Kidney epithelial cell (primary cell): ENCODE results near the gene PPP1CC. TPM values are rescaled to one million over a fixed set of nuclear protein-coding genes. Genes with fewer than 3 reads are reported as not detected.
"Not testable (repeated sequence)": the region's sequence is repeated elsewhere in the genome, so short reads cannot be mapped to it uniquely, and the experiment has no call there.

ENCODE experiments used
- DNase-seq: peaks from one replicate; pipeline ENCODE4 v3.0.0-alpha.2; 2010; ENCODE audit warnings: low read depth
- H3K27me3 ChIP-seq: 2 replicates; pipeline ENCODE4 v1.6.0; 2011; ENCODE audit warnings: low read length; ENCODE audit not compliant: control insufficient read depth, insufficient read depth
- H3K36me3 ChIP-seq: 2 replicates; pipeline ENCODE4 v1.5.1; 2011; ENCODE audit warnings: low read length; ENCODE audit not compliant: control insufficient read depth, insufficient read depth
- H3K4me3 ChIP-seq: 2 replicates; pipeline ENCODE4 v1.5.1; 2011; ENCODE audit warnings: low read depth, mild to moderate bottlenecking, control low read depth, low read length
- total RNA-seq: library from RNA; depleted of rRNA; stranded (reverse); fragments of >200 nt; gene quantifications from 2 replicates; pipeline ENCODE4 v1.2.3, GENCODE V29; 2015
- TF ChIP-seq, protein P1 (sequence below): IDR thresholded peaks from 2 replicates; pipeline ENCODE4 v1.5.1; 2011; ENCODE audit warnings: mild to moderate bottlenecking, moderate library complexity, low read length, control low read depth, inconsistent platforms; ENCODE audit not compliant: insufficient read depth, poor library complexity, severe bottlenecking

The PPP1CC gene
- total RNA-seq, 1 donor from 2014 or later = 93.1 TPM

DNA sequence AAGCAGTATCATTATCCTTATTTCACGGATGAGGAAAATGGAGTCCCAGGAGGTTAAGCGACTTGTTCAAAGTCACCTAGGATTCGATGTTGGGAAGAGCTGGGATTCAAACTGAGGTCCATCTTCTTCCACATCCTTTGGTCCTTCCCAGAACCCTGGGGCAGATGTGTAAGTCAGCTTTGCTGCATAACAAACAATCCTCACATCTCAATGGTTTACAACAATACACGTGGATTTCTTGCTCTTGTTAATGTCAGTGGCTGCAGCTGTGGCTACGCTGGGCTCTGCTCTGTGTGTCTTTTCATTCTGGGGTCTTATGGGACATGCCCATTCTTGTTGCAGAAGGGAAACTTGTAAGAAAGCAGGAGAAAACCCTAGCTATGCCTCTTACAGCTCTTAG lies 26.3 kb upstream of the PPP1CC start:
- no peak overlapping the region for H3K4me3 ChIP-seq
- no peaks in the 10 kb centered on the region for H3K27me3 ChIP-seq

DNA sequence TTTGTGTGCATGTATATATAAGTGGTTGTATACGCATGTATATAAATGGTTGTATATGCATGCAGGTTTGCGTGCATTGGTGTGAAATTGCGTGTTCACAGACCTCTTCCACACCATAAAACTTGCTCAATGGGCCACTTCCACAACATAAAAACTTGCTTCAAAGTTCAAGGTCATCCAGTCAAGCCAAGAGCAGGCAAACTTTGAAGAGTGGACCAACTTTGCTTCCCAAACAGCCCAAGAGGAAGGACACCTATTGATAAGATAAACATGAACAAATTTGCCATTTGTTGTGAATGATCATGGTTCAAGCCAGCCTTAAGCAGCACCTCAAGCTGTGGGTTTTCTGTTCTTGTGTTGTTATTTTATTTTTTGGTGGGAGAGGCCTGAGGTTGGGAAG lies 25.2 kb upstream of the PPP1CC start:
- H3K36me3 ChIP-seq = no peaks in the 10 kb centered on the region
- TF ChIP-seq, protein P1, sequence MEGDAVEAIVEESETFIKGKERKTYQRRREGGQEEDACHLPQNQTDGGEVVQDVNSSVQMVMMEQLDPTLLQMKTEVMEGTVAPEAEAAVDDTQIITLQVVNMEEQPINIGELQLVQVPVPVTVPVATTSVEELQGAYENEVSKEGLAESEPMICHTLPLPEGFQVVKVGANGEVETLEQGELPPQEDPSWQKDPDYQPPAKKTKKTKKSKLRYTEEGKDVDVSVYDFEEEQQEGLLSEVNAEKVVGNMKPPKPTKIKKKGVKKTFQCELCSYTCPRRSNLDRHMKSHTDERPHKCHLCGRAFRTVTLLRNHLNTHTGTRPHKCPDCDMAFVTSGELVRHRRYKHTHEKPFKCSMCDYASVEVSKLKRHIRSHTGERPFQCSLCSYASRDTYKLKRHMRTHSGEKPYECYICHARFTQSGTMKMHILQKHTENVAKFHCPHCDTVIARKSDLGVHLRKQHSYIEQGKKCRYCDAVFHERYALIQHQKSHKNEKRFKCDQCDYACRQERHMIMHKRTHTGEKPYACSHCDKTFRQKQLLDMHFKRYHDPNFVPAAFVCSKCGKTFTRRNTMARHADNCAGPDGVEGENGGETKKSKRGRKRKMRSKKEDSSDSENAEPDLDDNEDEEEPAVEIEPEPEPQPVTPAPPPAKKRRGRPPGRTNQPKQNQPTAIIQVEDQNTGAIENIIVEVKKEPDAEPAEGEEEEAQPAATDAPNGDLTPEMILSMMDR = no peak
- no peak for DNase-seq
- no peaks in the 10 kb centered on the region for H3K27me3 ChIP-seq
- no peak overlapping the region for H3K4me3 ChIP-seq

More for the DNA sequence above, 26.3 kb upstream of the PPP1CC start:
- TF ChIP-seq, protein P1 = no peak
- DNase-seq = no peak
- no peaks in the 10 kb centered on the region for H3K36me3 ChIP-seq

DNA sequence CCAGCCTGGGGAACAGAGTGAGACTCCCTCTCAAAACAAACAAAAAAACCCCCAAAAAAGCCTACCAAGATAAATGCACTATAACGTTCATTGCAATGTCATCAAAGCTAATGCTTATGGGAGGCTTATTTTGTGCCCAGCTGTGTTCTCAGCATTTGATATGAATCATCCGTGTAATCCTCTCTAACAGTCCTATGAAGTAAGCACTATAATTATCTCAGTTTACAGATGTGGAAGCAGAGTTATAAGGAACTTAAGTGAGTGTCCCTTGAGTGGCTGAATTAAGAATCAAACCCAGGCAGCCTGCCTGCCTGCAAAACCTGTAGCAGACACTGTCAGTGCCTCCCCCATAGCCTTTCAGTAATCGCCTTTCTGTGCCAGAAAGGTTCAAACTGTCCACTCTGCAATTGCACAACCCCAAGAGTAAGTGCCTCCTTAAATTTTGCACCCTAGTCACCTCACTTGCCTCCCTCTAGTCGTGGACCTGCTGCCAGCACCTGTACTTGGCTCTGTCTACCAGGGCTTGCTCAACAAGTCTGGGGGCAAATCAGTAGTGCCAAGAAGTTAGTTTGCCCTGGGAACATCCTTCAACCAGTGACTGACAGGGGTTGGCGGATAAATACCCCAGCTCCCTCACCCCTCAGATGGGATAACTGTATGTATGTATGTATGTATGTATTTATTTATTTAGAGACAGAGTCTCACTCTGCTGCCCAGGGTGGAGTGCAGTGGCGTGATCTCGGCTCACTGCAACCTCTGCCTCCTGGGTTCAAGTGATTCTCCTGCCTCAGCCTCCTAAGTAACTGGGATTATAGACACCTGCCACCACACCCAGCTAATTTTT lies 23.8 kb upstream of the PPP1CC start:
- no peaks in the 10 kb centered on the region for H3K36me3 ChIP-seq
- TF ChIP-seq, protein P1 = no peak
- no peak for DNase-seq
- no peak overlapping the region for H3K4me3 ChIP-seq
- no peaks in the 10 kb centered on the region for H3K27me3 ChIP-seq

DNA sequence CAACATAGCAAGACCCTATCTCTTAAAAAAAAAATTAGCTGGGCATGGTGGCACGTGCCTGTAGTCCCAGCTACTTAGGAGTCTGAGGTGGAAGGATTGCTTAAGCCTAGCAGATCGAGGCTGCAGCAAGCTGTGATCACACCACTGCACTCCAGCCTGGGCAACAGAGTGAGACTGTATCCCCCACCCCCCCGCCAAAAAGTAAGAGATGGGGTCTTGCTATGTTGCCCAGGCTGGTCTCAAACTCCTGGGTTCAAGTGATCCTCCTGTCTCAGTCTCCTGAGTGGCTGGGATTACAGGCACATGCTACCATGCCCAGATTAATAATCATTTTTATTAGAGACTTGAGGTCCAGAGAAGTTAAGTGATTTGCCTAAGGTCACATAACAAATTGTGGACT lies 22.9 kb upstream of the PPP1CC start:
- not testable (repeated sequence) for H3K27me3 ChIP-seq, H3K36me3 ChIP-seq, H3K4me3 ChIP-seq, DNase-seq

DNA sequence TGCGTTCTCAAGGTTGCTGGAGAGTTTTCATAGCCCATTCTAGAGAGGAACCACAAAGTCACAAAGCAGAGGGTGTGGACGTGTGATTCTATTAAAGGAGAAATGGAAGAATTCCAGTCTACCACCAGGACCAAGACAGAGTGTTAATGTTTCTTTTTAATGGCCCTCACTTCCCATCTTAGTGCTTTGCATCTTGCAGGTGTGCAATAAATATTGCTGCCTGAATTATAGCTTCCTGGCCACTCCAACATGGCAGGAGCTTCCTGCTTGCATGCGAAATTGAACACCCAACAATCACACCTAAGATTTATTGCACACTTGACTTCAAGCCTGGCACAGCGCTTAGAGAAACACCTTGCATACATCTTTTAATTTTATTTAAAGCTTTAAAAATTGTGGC lies 22.4 kb upstream of the PPP1CC start:
- no peaks in the 10 kb centered on the region for H3K27me3 ChIP-seq
- H3K36me3 ChIP-seq = no peaks in the 10 kb centered on the region
- TF ChIP-seq, protein P1 = no peak
- no peak for DNase-seq
- no peak overlapping the region for H3K4me3 ChIP-seq

DNA sequence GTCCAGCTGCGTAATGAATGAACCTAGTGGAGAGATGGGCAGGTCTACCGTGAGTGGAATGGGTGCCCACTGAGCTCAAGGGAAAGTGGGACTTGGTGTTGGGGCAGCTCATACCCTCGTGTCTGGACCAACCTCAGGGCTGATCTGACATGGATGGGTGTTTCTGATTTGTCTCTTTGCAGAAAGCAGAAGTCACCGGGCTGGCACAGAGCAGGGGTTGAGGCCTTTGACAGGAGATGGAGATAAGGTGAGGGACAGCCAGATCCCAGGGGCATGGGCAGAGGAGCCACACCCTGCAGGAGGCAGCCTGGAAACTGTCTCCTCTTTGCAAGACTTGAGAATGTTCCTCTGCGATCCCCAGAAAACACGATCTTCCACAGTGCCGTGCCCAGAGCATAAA lies 20.9 kb upstream of the PPP1CC start:
- Histone ChIP-seq H3K36me3 (no peaks in the 10 kb centered on the region), H3K27me3 (no peaks in the 10 kb centered on the region), H3K4me3 (no peak overlapping the region)
- no peak for DNase-seq
- TF ChIP-seq, protein P1 = no peak
